PC-3 (cell line): ENCODE measurements around the gene CDH9. TPM values are rescaled to one million over a fixed set of nuclear protein-coding genes. Genes with fewer than 3 reads are reported as not detected.

Experiments used
- ATAC-seq: fragments of 200-7000 bp; cut with Tn5 transposase; 2 replicates; pipeline ENCODE4 v1.9.1; 2020; ENCODE audit warnings: mild to moderate bottlenecking, moderate library complexity
- BruUV-seq: library from RNA; stranded (reverse); fragments of 400-500 nt; replicated peaks from 2 replicates; lab custom pipeline; 2021; lab: Mats Ljungman, UMichigan
- CTCF ChIA-PET: fragments of 300-600 bp; sonication (Branson Sonifier 250); formaldehyde crosslinking; loops from one replicate; lab custom pipeline; 2022; ENCODE audit warnings: antibody characterized with exemption; lab: Charles Lee
- POLR2A ChIA-PET: fragments of 300-600 bp; sonication (Branson Sonifier 250); formaldehyde crosslinking; loops from one replicate; lab custom pipeline; 2022; ENCODE audit warnings: antibody characterized with exemption; ENCODE audit not compliant: unreplicated experiment; lab: Charles Lee
- DNase-seq: peaks from one replicate; pipeline ENCODE4 v3.0.0-alpha.2; 2015
- H2AFZ ChIP-seq: fragments of 300-600 bp; sonication (generic); 2 replicates; pipeline ENCODE4 v1.6.0; 2016; ENCODE audit warnings: antibody characterized with exemption, low read length
- H3F3A ChIP-seq: fragments of 300-600 bp; sonication (generic); one replicate; pipeline ENCODE4 v1.6.0; 2017; ENCODE audit warnings: antibody characterized with exemption, low read length, control low read depth, mild to moderate bottlenecking; ENCODE audit not compliant: unreplicated experiment
- H3K27ac ChIP-seq: fragments of 300-600 bp; sonication (generic); 2 replicates; pipeline ENCODE4 v1.5.1; 2016; ENCODE audit warnings: mild to moderate bottlenecking, low read length
- H3K27me3 ChIP-seq: fragments of 300-600 bp; sonication (generic); 2 replicates; pipeline ENCODE4 v1.6.1; 2016; ENCODE audit warnings: low read length, mixed read lengths
- H3K36me3 ChIP-seq: fragments of 300-600 bp; sonication (generic); 2 replicates; pipeline ENCODE4 v1.6.1; 2016; ENCODE audit warnings: low read depth, mixed run types, low read length, mixed read lengths
- H3K4me1 ChIP-seq: fragments of 300-600 bp; sonication (generic); 2 replicates; pipeline ENCODE4 v1.5.1; 2016; ENCODE audit warnings: low read length; ENCODE audit not compliant: insufficient read depth
- H3K4me2 ChIP-seq: fragments of 300-600 bp; sonication (generic); 2 replicates; pipeline ENCODE4 v1.6.0; 2016; ENCODE audit warnings: low read length
- H3K4me3 ChIP-seq: fragments of 300-600 bp; sonication (generic); 2 replicates; pipeline ENCODE4 v1.5.1; 2016; ENCODE audit warnings: mild to moderate bottlenecking, low read length, mixed read lengths
- H3K79me2 ChIP-seq: fragments of 300-600 bp; sonication (generic); 2 replicates; pipeline ENCODE4 v1.6.1; 2017; ENCODE audit warnings: low read length, mixed read lengths
- H3K9ac ChIP-seq: fragments of 300-600 bp; sonication (generic); 2 replicates; pipeline ENCODE4 v1.6.0; 2016; ENCODE audit warnings: mild to moderate bottlenecking, low read length
- H3K9me2 ChIP-seq: fragments of 300-600 bp; sonication (generic); replicated peaks from 2 replicates; pipeline ENCODE4 v1.6.1; 2016; ENCODE audit warnings: mixed run types, low read length, mixed read lengths
- H3K9me3 ChIP-seq: fragments of 300-600 bp; sonication (generic); 2 replicates; pipeline ENCODE4 v1.6.1; 2016; ENCODE audit warnings: low read length, mixed read lengths
- H4K20me1 ChIP-seq: fragments of 300-600 bp; sonication (generic); 2 replicates; pipeline ENCODE4 v1.6.1; 2016; ENCODE audit warnings: low read length, mixed read lengths
- CTCF ChIP-seq: fragments of 300-600 bp; sonication (generic); conservative IDR thresholded peaks from 2 replicates; pipeline ENCODE4 v1.5.1; 2017; ENCODE audit warnings: antibody characterized with exemption, low read depth, mild to moderate bottlenecking, low read length
- EZH2 ChIP-seq: fragments of 300-600 bp; sonication (generic); IDR thresholded peaks from one replicate; pipeline ENCODE4 v1.6.1; 2017; ENCODE audit warnings: antibody characterized with exemption, mild to moderate bottlenecking, low read length; ENCODE audit not compliant: unreplicated experiment
- EZH2phosphoT487 ChIP-seq: fragments of 300-600 bp; sonication (generic); IDR thresholded peaks from 2 replicates; pipeline ENCODE4 v1.6.1; 2018; ENCODE audit warnings: mild to moderate bottlenecking, antibody characterized with exemption, low read length, borderline replicate concordance
- intact Hi-C: fragments of 100-400 bp; cut with micrococcal nuclease; formaldehyde crosslinking; loops from 2 replicates; pipeline ENCODE4 v1.9.0; 2023
- total RNA-seq: library from RNA; depleted of rRNA; stranded (reverse); fragments of >200 nt; gene quantifications from 2 replicates; pipeline ENCODE4 v1.2.3, GENCODE V29; 2014

The CDH9 gene
- total RNA-seq, 1 experiment from 2014 or later: not detected

- no peaks in the 10 kb centered on the region for H3K79me2 ChIP-seq
- no peaks in the 10 kb centered on the region for H3F3A ChIP-seq
- no peaks in the 10 kb centered on the region for H4K20me1 ChIP-seq
- BruUV-seq: no TSS peak
- DNase-seq: no peak
- no peak overlapping the region for H3K9ac ChIP-seq
- no peaks in the 10 kb centered on the region for H3K27me3 ChIP-seq
- H2AFZ ChIP-seq: no peak overlapping the region
- no peaks in the 10 kb centered on the region for H3K36me3 ChIP-seq
- H3K9me2 ChIP-seq: no peaks in the 10 kb centered on the region
- ATAC-seq: no peak
- intact Hi-C loops: no loop called here
- H3K4me3 ChIP-seq: no peak overlapping the region
- POLR2A ChIA-PET: no interaction called here
- TF ChIP-seq EZH2phosphoT487: no peak
- TF ChIP-seq CTCF: no peak
- TF ChIP-seq EZH2: no peak
- H3K9me3 ChIP-seq: no peaks in the 10 kb centered on the region
- peaks cover 25% of the 10 kb centered on the region for H3K4me1 ChIP-seq
- CTCF ChIA-PET: no interaction called here
- no peak overlapping the region for H3K27ac ChIP-seq
- no peak overlapping the region for H3K4me2 ChIP-seq
These were observed 168.6 kb downstream of the CDH9 start for GRCh38 chr5:26869781-26870180.

- Histone ChIP-seq H3K9me2 (no peaks in the 10 kb centered on the region), H3K9me3 (no peaks in the 10 kb centered on the region), H3F3A (no peaks in the 10 kb centered on the region), H3K4me3 (no peak overlapping the region), H4K20me1 (no peaks in the 10 kb centered on the region), H3K27me3 (no peaks in the 10 kb centered on the region), H3K36me3 (no peaks in the 10 kb centered on the region), H3K79me2 (no peaks in the 10 kb centered on the region), H2AFZ (no peak overlapping the region), H3K27ac (no peak overlapping the region), H3K9ac (no peak overlapping the region), H3K4me2 (no peak overlapping the region), H3K4me1 (peaks cover 25% of the 10 kb centered on the region)
- TF ChIP-seq EZH2 (no peak), EZH2phosphoT487 (no peak), CTCF (no peak)
- no TSS peak for BruUV-seq
- ATAC-seq: no peak
- ChIA-PET CTCF (no interaction called here), POLR2A (interaction anchor here (0.6 kb wide), 1 partner anchor 19 kb away, joined by 4 read pairs; no protein-coding TSS in a partner anchor)
- no peak for DNase-seq
- intact Hi-C loops: no loop called here
These were observed 169.9 kb downstream of the CDH9 start for GRCh38 chr5:26868504-26868903.

- Histone ChIP-seq H3K27me3 (no peaks in the 10 kb centered on the region), H3K9me2 (no peaks in the 10 kb centered on the region), H3K4me3 (no peak overlapping the region), H3K36me3 (no peaks in the 10 kb centered on the region), H3F3A (no peaks in the 10 kb centered on the region), H2AFZ (no peak overlapping the region), H3K9me3 (no peaks in the 10 kb centered on the region; the same call in 1 of the 2 replicates), H3K79me2 (no peaks in the 10 kb centered on the region), H3K27ac (no peak overlapping the region), H3K9ac (no peak overlapping the region), H3K4me2 (no peak overlapping the region), H3K4me1 (no peaks in the 10 kb centered on the region), H4K20me1 (no peaks in the 10 kb centered on the region)
- CTCF ChIA-PET: no interaction called here
- DNase-seq: no peak
- TF ChIP-seq CTCF: no peak
- no peak for TF ChIP-seq EZH2phosphoT487
- no peak for TF ChIP-seq EZH2
- no TSS peak for BruUV-seq
- ATAC-seq: no peak
- intact Hi-C loops: no loop called here
- POLR2A ChIA-PET: no interaction called here
These were observed 174.3 kb downstream of the CDH9 start for GRCh38 chr5:26864061-26864460.
